ENCODE data around the gene PGM2L1.
A peak's percentile ranks its signal among the peaks of the same experiment; 100 is the strongest.

Gene PGM2L1

DNA sequence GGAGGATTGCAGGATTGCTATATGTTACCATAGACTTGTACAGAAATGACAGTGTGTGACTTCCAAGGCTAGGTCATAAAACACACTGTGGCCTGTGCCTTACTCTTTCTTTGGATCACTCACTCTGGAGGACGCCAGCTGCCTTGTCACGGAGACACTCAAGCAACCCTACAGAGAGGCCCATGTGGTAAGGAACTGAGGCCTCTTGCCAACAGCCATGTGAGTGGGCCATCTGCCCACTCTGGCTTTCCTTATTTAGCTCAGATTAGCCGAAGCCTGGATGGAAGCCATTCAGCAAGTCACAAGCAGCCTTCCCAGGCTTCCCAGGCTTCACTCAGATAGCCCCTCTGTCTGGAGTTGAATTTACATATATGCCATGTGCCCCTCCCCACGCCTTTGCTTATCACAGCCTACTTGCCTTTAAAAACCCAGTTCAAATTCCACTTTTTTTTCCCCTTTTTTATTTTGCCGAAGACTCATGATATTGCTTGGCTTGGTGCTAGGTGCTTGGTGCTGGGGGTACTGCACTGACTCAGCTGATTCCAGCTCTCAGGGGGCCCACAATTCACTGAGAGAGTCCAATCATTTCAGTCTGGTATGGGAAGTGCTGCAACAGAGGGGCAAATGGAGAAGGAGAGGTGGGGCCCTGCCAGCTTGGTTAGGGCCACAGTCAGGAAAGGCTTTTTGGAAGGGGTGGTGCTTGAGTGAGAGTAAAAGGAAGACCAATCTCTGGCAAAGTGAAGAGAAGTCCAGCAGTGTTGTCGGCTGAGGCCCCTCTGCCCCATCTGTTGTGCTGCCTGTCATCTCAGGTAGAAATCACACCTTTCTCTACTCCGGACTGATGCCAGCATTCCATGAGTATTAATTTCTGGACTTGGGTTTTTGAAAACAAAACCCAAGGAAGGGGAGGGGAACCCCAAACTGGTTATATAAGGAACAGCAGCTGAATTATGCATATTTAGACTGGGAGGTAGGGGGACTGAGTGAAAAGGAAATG is 72.3 kb downstream of the PGM2L1 start:
- TF ChIP-seq MYC (IDR thresholded peaks at IDR 0.05; ENCODE audit: low read depth, low read length) (no peak), POLR2A (IDR thresholded peaks at IDR 0.05; ENCODE audit: extremely low read depth, insufficient read length) (no peak)
- TF ChIP-seq, protein P1, sequence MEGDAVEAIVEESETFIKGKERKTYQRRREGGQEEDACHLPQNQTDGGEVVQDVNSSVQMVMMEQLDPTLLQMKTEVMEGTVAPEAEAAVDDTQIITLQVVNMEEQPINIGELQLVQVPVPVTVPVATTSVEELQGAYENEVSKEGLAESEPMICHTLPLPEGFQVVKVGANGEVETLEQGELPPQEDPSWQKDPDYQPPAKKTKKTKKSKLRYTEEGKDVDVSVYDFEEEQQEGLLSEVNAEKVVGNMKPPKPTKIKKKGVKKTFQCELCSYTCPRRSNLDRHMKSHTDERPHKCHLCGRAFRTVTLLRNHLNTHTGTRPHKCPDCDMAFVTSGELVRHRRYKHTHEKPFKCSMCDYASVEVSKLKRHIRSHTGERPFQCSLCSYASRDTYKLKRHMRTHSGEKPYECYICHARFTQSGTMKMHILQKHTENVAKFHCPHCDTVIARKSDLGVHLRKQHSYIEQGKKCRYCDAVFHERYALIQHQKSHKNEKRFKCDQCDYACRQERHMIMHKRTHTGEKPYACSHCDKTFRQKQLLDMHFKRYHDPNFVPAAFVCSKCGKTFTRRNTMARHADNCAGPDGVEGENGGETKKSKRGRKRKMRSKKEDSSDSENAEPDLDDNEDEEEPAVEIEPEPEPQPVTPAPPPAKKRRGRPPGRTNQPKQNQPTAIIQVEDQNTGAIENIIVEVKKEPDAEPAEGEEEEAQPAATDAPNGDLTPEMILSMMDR (IDR thresholded peaks at IDR 0.05; ENCODE audit: low read depth, low read length), result no peak
- TF ChIP-seq, protein P2, sequence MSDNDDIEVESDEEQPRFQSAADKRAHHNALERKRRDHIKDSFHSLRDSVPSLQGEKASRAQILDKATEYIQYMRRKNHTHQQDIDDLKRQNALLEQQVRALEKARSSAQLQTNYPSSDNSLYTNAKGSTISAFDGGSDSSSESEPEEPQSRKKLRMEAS (IDR thresholded peaks at IDR 0.05; ENCODE audit: low read depth, low read length), result no peak
- H3K4me3 ChIP-seq (ENCODE audit: low read depth, low read length), result no peak overlapping the region
- DNase-seq (ENCODE audit: low read depth), result no peak

DNA sequence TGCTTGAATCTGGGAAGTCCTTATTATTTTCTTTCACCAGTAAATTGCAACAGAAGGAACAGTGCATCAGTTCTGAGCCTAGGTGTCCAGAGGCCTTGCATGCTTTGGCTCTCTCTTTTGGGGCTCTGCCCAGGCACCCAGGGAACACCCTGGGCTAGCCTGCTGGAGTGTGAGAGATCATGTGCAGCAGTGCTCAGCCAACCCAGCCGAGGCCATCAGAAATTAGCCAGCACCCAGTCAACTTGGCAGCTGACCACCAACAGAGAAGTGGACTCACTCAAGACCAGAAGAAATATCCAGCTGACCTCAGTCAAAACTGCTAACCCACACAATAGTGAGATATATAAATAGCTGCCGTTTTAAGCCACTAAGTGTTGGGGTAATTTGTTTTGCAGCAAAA is 75.6 kb downstream of the PGM2L1 start:
- TF ChIP-seq POLR2A (IDR thresholded peaks at IDR 0.05; ENCODE audit: extremely low read depth, insufficient read length) (no peak), MYC (IDR thresholded peaks at IDR 0.05; ENCODE audit: low read depth, low read length) (no peak)
- TF ChIP-seq, protein P2 (IDR thresholded peaks at IDR 0.05; ENCODE audit: low read depth, low read length), result no peak
- TF ChIP-seq, protein P1 (IDR thresholded peaks at IDR 0.05; ENCODE audit: low read depth, low read length), result no peak
- no peak for DNase-seq (ENCODE audit: low read depth)
- no peak overlapping the region for H3K4me3 ChIP-seq (ENCODE audit: low read depth, low read length)

DNA sequence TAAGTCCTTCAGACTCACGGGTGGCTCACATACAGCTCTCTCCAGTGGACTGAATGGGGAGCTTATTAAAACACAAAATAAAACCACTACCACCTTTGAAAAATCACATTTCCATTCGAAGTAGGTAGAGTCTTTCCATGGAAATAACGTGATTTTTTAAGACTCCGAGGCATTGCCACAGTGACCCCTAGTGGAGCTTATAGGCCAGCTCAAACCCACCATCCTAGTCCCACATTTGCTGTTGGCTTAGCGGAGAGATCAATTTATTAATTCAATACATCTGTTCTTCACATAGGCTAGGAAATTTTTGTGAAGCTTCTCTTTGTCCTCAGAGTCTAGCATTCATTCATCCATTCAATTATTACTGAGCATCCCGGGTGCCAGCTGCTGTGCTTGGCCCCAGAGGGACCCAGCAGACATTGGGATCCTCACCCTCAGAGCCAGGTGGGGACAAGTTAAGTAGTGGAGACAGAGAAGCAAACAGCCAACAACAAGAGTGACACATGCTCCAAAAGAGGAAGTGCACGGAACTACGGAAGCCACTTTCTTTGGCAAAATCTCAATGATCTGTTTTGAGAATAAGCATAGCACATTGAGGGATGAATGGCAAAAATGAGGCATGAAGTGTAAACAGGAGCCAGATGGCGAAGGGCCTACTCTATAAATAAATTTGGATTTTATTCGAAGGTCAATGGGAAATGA is 76.6 kb downstream of the PGM2L1 start:
- no peak for TF ChIP-seq POLR2A (IDR thresholded peaks at IDR 0.05; ENCODE audit: extremely low read depth, insufficient read length)
- TF ChIP-seq, protein P2 (IDR thresholded peaks at IDR 0.05; ENCODE audit: low read depth, low read length), result peak; percentile 90
- TF ChIP-seq, protein P1 (IDR thresholded peaks at IDR 0.05; ENCODE audit: low read depth, low read length), result peak; percentile 50
- TF ChIP-seq MYC (IDR thresholded peaks at IDR 0.05; ENCODE audit: low read depth, low read length), result peak; percentile 87
- no peak overlapping the region for H3K4me3 ChIP-seq (ENCODE audit: low read depth, low read length)
- DNase-seq (ENCODE audit: low read depth), result peak; percentile 72

DNA sequence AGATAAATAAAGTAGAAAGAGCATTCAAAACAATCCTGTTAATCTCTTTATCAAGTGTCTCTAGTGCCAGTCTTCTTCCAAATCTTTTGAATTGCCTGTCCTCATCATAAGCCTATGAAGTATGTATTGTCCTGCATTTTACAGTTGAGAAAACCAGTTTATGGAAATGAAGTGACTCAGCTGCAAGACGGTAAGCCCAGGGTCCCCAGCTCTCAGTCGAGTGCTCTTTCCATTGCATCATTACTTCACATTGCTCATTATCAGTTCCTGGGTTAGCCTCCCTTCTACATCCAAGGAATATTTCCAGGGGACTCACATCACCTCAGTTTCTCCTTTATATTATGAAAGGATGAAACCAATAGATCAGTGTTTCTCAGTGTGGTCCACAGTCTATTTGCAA is 77.7 kb downstream of the PGM2L1 start:
- DNase-seq (ENCODE audit: low read depth), result no peak
- TF ChIP-seq POLR2A (IDR thresholded peaks at IDR 0.05; ENCODE audit: extremely low read depth, insufficient read length) (no peak), MYC (IDR thresholded peaks at IDR 0.05; ENCODE audit: low read depth, low read length) (no peak)
- TF ChIP-seq, protein P2 (IDR thresholded peaks at IDR 0.05; ENCODE audit: low read depth, low read length), result no peak
- TF ChIP-seq, protein P1 (IDR thresholded peaks at IDR 0.05; ENCODE audit: low read depth, low read length), result no peak

DNA sequence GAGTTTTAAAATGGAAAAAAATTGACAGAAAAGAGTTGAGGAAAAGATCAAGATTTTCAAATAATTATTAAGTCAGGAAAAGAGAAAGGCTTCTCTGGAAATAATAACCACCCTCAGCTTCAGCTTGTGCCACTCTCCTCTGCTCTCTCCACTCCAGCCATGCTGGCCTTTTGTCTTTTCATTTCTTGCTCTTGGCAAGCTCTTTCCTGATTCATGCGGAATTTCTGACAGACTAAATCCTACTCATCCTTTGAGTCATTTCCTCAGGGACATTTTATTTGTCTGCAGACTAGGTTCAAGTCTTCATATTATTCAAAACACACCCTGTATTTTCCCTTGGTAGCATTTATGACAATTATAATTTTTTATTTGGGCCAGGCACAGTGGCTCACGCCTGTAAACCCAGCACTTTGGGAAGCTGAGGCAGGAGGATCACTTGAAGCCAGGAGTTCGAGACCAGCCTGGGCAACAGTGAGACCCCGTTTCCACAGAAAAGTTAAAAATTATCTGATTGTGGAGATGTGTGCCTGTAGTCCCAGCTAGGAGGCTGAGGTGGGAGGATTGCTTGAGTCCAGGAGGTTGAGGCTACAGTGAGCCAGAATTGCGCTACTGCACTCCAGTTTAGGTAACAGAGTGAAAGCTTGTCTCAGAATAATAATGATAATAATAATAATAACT is 79.0 kb downstream of the PGM2L1 start:
- no peak for DNase-seq (ENCODE audit: low read depth)
- no peak overlapping the region for H3K4me3 ChIP-seq (ENCODE audit: low read depth, low read length)
- TF ChIP-seq, protein P2 (IDR thresholded peaks at IDR 0.05; ENCODE audit: low read depth, low read length), result no peak
- no peak for TF ChIP-seq MYC (IDR thresholded peaks at IDR 0.05; ENCODE audit: low read depth, low read length)
- TF ChIP-seq, protein P1 (IDR thresholded peaks at IDR 0.05; ENCODE audit: low read depth, low read length), result no peak
- TF ChIP-seq POLR2A (IDR thresholded peaks at IDR 0.05; ENCODE audit: extremely low read depth, insufficient read length), result no peak

More for the DNA sequence above, 77.7 kb downstream of the PGM2L1 start:
- H3K4me3 ChIP-seq (ENCODE audit: low read depth, low read length), result no peak overlapping the region

All from NB4 (cell line).